Thymus (tissue), 11 donors: ENCODE results near the gene MYL3. TPM values are rescaled to one million over a fixed set of nuclear protein-coding genes. Genes with fewer than 3 reads are reported as not detected.

Experiments used
- DNase-seq, 9 donors: peaks; one replicate each; pipeline ENCODE4 v3.0.0-alpha.2; 2013; ENCODE audit warnings: low spot score in 9 of 9, low read depth in 6 of 9, missing footprints in 1 of 9
- H3K27ac ChIP-seq, 2 donors: one replicate each; pipeline ENCODE4 v1.5.1; 2013; ENCODE audit warnings: control low read depth in 1 of 2, low read depth in 1 of 2, low read length in 1 of 2, mild to moderate bottlenecking in 1 of 2, moderate library complexity in 1 of 2
- H3K27me3 ChIP-seq, 2 donors: one replicate each; pipeline ENCODE4 v1.5.1; 2013; ENCODE audit warnings: low read length in 1 of 2; ENCODE audit not compliant: control insufficient read depth in 2 of 2, insufficient read depth in 1 of 2
- H3K36me3 ChIP-seq, 2 donors: one replicate each; pipeline ENCODE4 v1.5.1; 2013; ENCODE audit warnings: low read length in 1 of 2, mild to moderate bottlenecking in 1 of 2, moderate library complexity in 1 of 2; ENCODE audit not compliant: control insufficient read depth in 2 of 2, insufficient read depth in 2 of 2
- H3K4me1 ChIP-seq, 2 donors: one replicate each; pipeline ENCODE4 v1.5.1; 2013; ENCODE audit warnings: low read length in 2 of 2; ENCODE audit not compliant: control insufficient read depth in 2 of 2, insufficient read depth in 2 of 2
- H3K4me3 ChIP-seq, 2 donors: one replicate each; pipeline ENCODE4 v1.5.1; 2013; ENCODE audit warnings: low read length in 2 of 2, control low read depth in 1 of 2, mild to moderate bottlenecking in 1 of 2
- H3K9me3 ChIP-seq, 2 donors: one replicate each; pipeline ENCODE4 v1.5.1; 2013; ENCODE audit warnings: low read length in 1 of 2, mild to moderate bottlenecking in 1 of 2; ENCODE audit not compliant: control insufficient read depth in 2 of 2, insufficient read depth in 1 of 2
- WGBS: extraction: QIAGEN DNeasy Blood & Tissue Kit; methylation state at CpG from one replicate; pipeline ENCODE4 v1.1.7; 2013; 5-methylcytosine and 5-hydroxymethylcytosine counted together
- polyA plus RNA-seq: library from polyadenylated mRNA; stranded (reverse); fragments of 200-250 nt; gene quantifications from one replicate; pipeline ENCODE4 v1.2.3, GENCODE V29; 2013
- total RNA-seq: library from RNA; stranded (reverse); fragments of 120-200 nt; gene quantifications from one replicate; pipeline ENCODE4 v1.2.4, GENCODE V29; 2013
- donor health status: healthy.

Gene MYL3
- total and polyA plus RNA-seq, 2 donors, result 0.19 to 0.50 TPM

DNA sequence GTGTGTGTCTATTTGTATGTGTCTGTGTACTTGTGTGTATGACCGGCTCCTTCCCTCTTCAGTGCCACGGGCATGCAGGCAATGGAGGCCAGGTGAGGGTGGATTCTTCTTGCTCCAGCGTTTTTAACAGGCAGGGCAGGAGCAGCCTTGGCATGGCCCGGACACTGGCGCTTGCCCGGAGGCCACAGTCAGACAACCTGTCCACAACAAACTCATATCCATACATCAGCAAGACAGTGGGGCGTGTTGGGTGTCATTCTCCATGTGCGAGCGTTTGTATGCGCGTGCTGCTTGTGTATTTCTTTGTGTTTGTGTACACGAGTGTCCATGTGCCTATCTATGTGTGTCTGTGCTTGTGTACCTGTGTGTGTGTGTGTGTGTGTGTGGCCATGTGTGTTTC, 44.0 kb upstream of the MYL3 start:
- Histone ChIP-seq H3K27me3 (peaks cover 0 to 2% of the 10 kb centered on the region in 2 donors), H3K9me3 (peaks cover 0 to 2% of the 10 kb centered on the region in 2 donors), H3K4me3 (no peak overlapping the region), H3K27ac (no peak overlapping the region), H3K4me1 (peaks cover 3 to 10% of the 10 kb centered on the region in 2 donors), H3K36me3 (no peaks in the 10 kb centered on the region)
- no peak for DNase-seq
- 96% methylated on average over 12 of the region's 12 CpGs for WGBS

DNA sequence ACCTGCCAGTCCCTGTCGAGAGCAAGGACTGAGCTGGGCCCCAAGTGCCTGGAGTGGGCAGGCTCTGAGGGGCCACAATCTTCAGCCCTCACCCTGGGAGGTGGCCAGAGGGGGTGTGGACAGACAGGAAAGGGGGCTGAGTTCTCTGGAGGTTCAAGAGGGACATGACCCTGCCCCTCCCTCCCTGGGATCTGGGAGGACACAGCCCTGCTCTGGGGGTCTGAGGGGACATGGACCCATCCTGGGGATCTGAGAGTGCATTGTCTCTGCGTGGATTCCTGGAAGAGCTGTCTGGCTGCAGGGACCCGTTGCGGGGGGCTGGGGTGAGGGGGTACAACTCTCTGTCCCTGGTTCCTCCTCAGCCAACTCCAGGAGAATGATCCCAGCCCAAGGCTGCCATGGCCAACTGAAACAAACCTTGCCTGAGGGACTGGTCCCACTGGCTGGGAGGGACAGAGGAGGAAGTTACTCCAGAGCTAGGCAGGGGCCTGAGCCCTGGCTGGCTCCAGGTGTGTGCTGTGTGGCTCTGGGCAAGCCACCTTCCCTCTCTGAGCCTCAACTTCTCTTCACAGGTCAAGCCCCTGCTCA, 43.3 kb upstream of the MYL3 start:
- no peak for DNase-seq
- WGBS, result 92% methylated on average over 4 of the region's 4 CpGs
- Histone ChIP-seq H3K4me1 (peaks cover 3 to 10% of the 10 kb centered on the region in 2 donors), H3K27me3 (peaks cover 0 to 4% of the 10 kb centered on the region in 2 donors), H3K4me3 (no peak overlapping the region), H3K36me3 (no peaks in the 10 kb centered on the region), H3K27ac (no peak overlapping the region), H3K9me3 (peaks cover 0 to 2% of the 10 kb centered on the region in 2 donors)

DNA sequence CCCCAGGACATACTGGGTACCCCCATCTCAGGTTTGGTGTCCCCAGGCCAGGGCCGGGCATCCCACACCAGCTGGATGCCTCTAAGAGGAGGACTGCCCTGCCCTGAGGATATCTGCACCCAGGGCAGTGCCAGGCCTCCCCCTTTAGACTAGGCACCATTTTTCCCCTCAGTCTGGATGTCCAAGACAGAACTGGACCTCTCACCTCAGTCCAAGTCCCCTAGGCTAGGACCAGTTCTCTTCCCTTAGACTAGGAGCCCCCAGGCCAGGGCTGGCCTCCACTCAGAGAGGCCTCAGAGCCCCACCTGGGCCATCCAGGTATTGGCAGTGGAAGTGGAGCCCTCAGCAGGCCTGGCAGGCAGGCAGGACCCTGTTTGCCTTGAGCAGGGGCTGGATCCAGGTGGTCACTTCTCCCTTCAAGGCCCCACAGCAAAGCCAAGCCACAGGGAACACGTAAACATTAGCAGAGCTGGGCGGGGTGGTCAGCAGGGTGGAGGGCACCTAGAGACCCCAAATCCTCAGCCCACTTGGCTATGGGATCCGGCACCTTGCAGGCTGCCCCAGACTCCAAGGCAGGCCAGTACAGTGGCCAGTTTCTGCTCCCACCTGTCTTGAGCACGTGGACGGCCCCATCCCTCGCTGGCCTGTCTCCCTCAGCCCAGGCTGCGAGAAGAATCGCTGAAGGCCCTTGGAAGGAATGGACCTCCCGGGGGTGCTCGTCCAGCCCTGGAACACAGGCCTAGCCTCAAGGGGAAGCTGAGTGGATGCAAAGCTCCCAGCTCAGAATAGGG, 42.6 kb upstream of the MYL3 start:
- H3K36me3 ChIP-seq, result no peaks in the 10 kb centered on the region
- no peak overlapping the region for H3K27ac ChIP-seq
- H3K4me1 ChIP-seq, result peaks cover 3 to 10% of the 10 kb centered on the region in 2 donors
- WGBS, result 95% methylated on average over 11 of the region's 11 CpGs
- peaks cover 0 to 6% of the 10 kb centered on the region in 2 donors for H3K27me3 ChIP-seq
- H3K9me3 ChIP-seq, result peaks cover 0 to 2% of the 10 kb centered on the region in 2 donors
- no peak for DNase-seq
- no peak overlapping the region for H3K4me3 ChIP-seq

DNA sequence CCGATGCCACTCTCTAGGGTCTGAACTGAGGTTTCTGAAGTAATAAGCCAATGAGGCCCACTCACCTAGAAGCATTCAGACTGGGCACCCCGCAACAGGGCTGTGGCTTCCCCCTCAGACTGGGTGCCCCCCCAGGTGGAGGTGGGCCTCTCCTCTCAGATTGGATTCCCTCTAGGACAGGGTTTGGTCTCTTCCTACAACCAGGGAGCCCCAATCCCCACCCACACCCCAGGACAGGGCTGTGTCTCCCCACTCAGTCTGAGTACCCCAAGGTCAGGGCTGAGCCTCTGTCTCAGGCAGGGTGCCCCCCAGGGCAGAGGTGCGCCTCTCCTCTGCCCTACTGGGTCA, 41.9 kb upstream of the MYL3 start:
- peaks cover 0 to 2% of the 10 kb centered on the region in 2 donors for H3K9me3 ChIP-seq
- H3K27ac ChIP-seq, result no peak overlapping the region
- H3K36me3 ChIP-seq, result no peaks in the 10 kb centered on the region
- H3K4me3 ChIP-seq, result no peak overlapping the region
- DNase-seq, result no peak
- peaks cover 3 to 10% of the 10 kb centered on the region in 2 donors for H3K4me1 ChIP-seq
- peaks cover 0 to 10% of the 10 kb centered on the region in 2 donors for H3K27me3 ChIP-seq
- 99% methylated on average over 3 of the region's 3 CpGs for WGBS

DNA sequence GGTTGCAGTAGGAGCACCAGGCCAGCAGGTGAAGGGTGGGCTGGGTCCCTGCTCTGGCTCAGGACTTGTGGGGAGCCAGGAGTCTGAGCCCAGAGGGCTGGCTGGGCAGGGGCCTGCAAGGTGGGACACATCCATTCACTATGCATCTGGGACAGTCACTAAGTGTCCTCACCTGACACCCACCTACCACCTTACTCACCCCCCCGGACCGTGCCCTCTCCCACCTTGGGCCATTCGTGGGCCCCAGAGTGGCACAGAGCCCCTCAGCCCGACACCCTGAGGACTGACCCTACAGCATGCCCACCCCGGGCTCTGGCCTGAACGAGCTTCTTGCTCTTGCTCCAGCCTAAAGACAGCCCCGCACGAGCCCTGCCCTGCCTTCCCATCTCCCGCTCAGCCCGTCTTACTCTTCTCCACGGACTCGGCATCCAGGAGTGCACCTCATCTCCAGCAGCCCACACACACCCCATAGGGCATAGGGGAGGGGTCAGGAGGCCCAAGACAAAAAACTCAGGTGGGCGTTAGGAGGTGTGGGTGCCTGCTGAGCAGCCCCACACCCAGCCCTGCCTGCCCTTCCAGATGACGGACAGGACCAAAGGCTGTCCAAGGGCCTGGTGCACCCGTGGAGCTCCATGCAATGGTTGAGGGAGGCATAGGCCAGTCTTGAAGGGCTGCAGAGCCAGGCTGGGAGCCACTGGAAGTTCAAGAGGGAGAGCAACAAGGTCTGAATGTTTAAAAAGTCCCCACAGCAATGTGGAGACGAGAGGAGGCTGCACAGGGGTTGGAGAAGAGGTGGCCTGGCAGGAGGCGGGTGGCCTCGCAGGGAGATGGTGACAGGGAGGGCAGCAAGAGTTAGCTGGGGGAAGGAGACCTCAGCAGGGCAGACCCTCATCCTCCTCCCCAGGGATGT, 41.3 kb upstream of the MYL3 start:
- 95% methylated on average over 18 of the region's 18 CpGs for WGBS

DNA sequence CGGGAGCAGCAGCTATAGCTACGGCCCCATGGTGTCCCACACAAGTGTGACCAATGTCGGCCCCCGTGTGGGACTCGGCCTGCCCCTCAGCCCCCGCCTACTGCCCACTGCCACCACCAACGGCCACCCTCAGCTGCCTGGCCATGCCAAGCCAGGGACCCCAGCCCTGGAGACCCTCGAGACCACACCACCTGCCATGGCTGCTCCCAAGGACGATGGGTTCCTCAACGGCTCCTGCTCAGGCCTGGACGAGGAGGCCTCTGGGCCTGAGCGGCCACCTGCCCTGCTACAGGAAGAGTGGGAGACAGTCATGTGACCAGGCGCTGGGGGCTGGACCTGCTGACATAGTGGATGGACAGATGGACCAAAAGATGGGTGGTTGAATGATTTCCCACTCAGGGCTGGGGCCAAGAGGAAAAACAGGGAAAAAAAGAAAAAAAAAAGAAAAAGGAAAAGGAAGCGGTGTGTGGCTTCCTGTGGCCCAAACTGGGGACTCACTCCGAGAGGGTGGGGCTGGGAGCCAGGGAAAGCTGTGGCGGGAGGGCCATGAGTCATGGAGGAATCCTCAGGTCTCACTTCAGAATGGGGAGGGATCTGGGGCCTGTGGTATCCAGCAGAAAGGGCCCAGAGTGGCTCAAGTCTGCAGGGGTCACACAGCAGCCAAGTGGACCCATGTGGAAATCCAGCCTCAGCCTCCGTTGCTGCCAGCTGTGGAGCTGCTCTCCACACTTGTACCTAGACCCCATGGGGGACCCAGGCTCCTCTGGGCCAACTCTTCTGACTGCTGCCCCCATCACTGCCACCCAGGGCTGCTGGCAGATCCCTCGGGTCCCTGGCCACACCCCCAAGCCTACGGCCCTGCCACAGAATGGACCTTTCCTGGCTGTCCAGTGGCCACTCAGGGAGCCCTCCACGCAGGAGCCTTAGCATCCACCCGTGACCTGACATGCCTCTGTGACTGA, 40.4 kb upstream of the MYL3 start:
- H3K36me3 ChIP-seq, result no peaks in the 10 kb centered on the region
- peaks cover 0 to 2% of the 10 kb centered on the region in 2 donors for H3K9me3 ChIP-seq
- no peak overlapping the region for H3K4me3 ChIP-seq
- H3K4me1 ChIP-seq, result peaks cover 0 to 3% of the 10 kb centered on the region in 2 donors
- DNase-seq, result no peak
- 89% methylated on average over 21 of the region's 21 CpGs for WGBS
- H3K27me3 ChIP-seq, result peaks cover 7 to 23% of the 10 kb centered on the region in 2 donors
- no peak overlapping the region for H3K27ac ChIP-seq

More for the DNA sequence above, 41.3 kb upstream of the MYL3 start:
- H3K4me1 ChIP-seq, result peaks cover 3% of the 10 kb centered on the region in 2 donors
- peaks cover 0 to 16% of the 10 kb centered on the region in 2 donors for H3K27me3 ChIP-seq
- H3K4me3 ChIP-seq, result no peak overlapping the region
- no peak overlapping the region for H3K27ac ChIP-seq
- H3K36me3 ChIP-seq, result no peaks in the 10 kb centered on the region
- H3K9me3 ChIP-seq, result peaks cover 0 to 2% of the 10 kb centered on the region in 2 donors
- no peak for DNase-seq

DNA sequence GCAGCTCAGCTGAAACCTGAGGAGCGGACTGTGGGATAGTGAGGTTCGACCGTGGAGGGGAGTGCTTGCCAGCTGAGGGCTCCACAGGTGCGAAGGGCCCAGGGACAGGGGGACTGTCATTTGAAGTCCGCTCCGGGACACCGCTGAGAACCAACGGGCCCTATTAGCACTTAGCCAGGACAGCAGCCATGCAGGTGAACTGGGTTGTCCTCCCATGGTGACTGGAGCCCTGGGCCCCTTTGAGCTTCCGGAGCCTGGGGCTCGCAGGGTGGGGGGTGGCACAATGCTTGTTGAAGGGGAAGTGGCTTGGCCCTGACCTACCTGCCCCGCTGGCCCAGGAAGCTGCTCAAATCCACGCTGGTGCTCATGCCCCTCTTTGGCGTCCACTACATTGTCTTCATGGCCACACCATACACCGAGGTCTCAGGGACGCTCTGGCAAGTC, 39.0 kb upstream of the MYL3 start:
- peaks cover 3% of the 10 kb centered on the region in 2 donors for H3K4me1 ChIP-seq
- WGBS, result 94% methylated on average over 15 of the region's 15 CpGs
- no peak for DNase-seq
- H3K27me3 ChIP-seq, result peaks cover 16 to 35% of the 10 kb centered on the region in 2 donors
- no peaks in the 10 kb centered on the region for H3K36me3 ChIP-seq
- H3K9me3 ChIP-seq, result no peaks in the 10 kb centered on the region
- no peak overlapping the region for H3K4me3 ChIP-seq
- no peak overlapping the region for H3K27ac ChIP-seq

DNA sequence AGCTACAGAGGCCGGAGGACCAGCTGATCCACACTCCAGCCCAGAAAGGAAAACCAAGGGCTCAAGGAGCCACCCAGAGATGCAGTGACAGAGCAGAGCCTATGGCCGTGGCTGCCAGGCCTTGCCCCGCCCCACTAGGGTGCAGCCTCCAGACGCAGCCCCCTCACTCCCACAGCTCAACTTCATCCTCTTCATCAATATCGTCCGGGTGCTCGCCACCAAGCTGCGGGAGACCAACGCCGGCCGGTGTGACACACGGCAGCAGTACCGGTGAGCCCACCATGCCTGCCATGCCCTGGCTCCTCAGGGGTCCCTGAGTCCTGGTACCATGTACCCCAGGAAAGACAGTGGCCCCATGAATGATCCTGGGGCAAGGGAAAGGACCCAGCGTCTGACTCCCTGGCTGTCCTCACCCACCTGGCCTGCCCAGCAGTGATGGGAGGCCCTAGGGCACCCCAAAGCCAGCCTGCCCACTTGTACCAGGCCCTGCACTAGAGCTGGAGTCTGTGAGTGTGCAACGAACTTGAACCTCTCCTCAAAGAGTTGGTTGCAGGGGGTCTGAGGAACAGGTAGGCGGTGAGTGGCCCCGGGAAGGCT, 38.4 kb upstream of the MYL3 start:
- Histone ChIP-seq H3K36me3 (no peaks in the 10 kb centered on the region), H3K9me3 (no peaks in the 10 kb centered on the region), H3K4me3 (no peak overlapping the region), H3K27ac (no peak overlapping the region), H3K4me1 (peaks cover 3% of the 10 kb centered on the region in 2 donors), H3K27me3 (peaks cover 16 to 41% of the 10 kb centered on the region in 2 donors)
- DNase-seq, result no peak
- 97% methylated on average over 17 of the region's 17 CpGs for WGBS
